Stimulated activated CD4-positive, alpha-beta T cell treated with anti-CD3 and anti-CD28 coated beads, Interleukin-4, amount 100 ng/mL, for 4 hours (primary cell): Measurements from ENCODE around the gene APBA1.

Experiments used
- DNase-seq, 2 experiments: peaks; one replicate each; pipeline ENCODE4 v3.0.0-alpha.2; 2020

APBA1 gene

DNA sequence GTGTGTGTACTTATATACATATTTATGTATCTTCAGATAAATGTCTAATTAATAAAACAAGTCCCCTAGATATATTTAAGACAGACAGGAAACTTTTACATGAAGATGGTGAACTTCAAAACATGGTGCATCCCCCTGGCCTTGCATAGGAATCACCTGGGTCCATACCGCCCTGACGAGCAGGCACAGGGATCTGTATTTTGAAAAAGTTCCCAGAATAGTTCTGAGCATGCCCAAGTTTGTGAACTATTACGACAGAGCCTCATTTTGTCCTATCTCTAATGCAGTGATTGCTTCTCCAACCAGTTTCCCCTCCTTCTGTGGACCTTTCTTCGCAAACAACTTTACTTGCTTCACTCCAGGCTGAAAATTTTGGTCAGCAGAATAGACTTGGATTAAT lies 98.1 kb downstream of the APBA1 start:
- no peak for DNase-seq

DNA sequence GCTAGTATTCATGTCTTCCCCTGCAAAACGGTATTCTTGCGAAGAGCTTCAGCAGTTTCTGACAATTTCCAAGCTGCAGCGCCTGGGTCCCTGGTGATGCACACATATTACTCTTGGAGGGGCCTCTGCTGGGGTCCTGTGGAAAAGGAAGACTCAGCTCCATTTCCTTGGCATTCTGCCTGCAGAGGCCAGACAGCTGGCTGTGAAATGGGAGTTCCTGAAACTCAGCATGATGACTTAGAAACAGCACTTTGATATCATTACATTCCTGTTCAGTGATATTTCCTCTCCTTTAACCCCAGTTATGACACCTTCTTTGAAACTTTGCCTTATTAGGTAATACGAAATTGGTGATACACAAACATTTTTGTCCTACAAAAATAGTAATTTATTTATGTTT lies 98.5 kb downstream of the APBA1 start:
- no peak for DNase-seq

- no peak for DNase-seq
These were observed 99.6 kb downstream of the APBA1 start for GRCh38 chr9:69572611-69573010.

- no peak for DNase-seq
These were observed 101.1 kb downstream of the APBA1 start for GRCh38 chr9:69571032-69571431.

GRCh38 chr9:69569738-69570451 lies 102.3 kb downstream of the APBA1 start:
- DNase-seq: no peak

- no peak for DNase-seq
These were observed 107.6 kb downstream of the APBA1 start for GRCh38 chr9:69564557-69564956.

GRCh38 chr9:69559126-69559525 lies 113.0 kb downstream of the APBA1 start:
- no peak for DNase-seq

GRCh38 chr9:69556707-69557106 lies 115.5 kb downstream of the APBA1 start:
- no peak for DNase-seq

GRCh38 chr9:69555802-69556201 lies 116.4 kb downstream of the APBA1 start:
- DNase-seq: no peak

- no peak for DNase-seq
These were observed 117.2 kb downstream of the APBA1 start for GRCh38 chr9:69554945-69555344.

- DNase-seq: no peak
These were observed 122.6 kb downstream of the APBA1 start for GRCh38 chr9:69549310-69550202.

DNA sequence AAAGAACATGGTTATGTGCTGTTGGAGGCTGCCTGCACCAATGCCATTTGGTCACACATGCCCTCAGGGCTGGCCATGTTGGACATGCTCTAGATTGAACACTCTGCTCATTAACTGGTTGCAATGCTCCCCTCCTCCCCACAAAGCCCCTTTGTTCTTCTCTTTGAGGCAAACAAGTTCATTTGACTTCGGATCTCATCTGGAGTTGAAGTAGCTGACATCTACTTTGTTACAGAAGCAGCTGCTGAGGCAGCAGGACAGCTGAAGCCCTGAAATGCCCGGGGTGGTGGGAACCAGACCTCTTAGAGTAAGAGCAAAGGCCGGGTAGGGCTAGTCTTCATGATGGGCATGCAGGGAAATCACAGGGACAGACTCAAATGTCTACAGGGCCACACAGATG lies 123.5 kb downstream of the APBA1 start:
- DNase-seq: no peak

- DNase-seq: no peak
These were observed 125.9 kb downstream of the APBA1 start for GRCh38 chr9:69546265-69546664.

DNA sequence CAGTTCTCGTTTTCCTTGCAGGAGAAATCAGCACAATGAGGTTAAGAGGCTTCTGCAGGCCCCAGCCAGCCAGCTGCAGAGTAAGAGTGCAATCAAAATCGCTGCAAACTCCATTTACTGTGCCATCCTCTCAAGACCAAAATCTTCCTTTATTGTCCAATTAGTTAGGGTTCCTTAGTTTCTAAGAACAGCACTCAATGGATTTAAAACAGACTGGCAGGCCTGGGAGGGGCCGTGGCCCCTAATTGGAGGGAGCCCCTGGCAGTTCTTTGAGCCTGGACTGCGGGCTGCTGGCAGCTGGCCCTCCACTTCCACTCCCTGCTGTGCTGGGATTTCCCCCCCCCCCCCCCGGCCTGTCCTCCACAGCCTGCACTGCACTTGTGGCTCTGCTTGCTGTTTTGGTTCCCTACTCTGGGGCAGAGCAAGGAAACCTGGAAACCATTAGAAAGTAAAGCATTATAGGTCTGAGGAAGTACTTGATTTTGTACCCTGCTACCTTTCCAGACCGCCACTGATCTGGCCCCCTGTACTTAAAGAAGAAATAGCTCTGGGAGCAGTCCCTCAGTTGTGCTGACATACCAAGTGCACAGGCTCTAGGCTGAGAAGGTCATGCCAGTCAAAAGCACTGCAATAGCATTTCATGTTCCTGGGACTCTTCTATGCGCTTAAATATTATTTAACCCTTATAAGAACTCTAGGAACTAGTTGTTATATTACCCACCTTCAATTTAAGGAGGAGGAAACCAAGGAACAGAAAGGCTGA lies 129.0 kb downstream of the APBA1 start:
- no peak for DNase-seq

DNA sequence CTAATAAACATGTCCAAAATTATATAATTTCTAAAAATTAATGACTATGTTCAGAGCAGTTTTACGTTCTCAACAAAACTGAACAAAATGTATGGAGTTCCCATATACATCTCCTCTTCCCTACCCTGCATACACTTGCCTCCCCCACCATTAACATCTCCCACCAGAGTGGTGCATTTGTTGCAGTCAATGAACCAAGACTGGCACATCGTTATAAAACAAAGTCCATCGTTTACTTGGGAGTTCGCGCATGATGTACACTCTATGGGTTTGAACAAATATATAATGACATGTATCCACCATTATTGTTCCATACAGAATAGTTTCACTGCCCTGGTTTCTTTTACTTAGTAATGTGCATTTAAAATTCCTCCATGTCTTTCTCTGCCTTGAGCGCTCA lies 130.1 kb downstream of the APBA1 start:
- no peak for DNase-seq

DNA sequence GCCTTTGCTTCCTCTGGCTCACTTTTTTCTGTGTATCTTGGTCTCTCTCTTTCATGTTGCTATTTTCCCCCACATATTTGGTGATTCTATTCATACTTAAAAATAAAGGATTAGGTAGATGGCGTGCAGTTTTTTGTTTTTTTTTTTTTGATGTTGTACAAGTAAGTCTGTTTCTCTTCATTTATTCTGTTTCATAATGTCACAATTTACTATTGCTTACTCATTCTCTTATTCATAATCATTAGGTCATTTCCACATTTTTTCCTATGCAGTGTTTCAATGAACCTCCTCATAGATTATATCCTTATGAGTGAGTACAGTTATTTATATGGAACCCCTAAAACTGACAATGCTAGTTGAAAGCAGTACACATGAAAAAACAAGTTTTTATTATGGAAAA lies 136.3 kb downstream of the APBA1 start:
- DNase-seq: no peak

DNA sequence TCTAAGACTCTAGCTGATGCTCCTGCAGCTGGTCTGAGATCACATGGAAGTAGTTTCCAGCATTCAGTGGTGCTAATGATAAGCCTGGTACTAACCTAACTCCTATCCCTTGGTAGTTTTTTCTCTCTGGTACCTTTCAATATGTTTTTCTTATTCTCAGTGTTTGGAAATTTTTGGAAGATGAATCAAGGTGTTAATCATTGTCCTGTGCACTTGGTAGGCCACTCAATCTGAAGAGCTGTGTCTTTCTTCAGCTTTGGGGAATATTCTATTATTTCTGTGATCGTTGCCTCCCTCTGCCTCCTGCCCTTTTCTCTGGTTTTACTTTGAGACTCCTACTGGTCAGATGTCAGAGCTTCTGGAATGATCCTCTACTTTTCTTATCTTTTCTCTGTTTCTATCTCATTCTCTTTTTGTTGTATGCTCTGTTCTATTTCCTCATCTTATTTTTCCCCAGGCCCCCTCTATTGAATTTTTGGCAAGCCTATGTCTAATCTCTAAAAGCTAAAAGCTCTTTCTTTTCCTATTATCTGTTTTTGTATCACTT lies 136.8 kb downstream of the APBA1 start:
- DNase-seq: no peak

- no peak for DNase-seq
These were observed 139.8 kb downstream of the APBA1 start for GRCh38 chr9:69532396-69532795.

DNA sequence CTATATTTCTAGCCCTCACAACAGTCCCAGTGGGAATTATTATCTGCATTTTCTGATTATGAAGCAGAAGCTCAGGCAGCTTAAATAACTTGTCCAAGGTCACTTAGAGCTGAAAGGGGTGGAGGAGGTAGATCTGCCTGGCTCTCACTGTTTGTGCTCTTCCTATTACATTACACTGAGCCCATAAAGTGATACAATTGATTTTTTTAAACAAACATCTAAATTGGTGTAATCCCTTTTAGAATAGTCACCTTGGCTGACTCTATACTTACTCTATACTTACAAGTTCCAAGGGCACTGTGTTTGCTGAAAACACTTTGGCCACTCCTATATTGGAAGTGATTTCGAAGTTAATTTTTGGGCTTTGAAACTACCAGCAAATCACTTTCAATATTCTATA lies 144.7 kb downstream of the APBA1 start:
- DNase-seq: no peak

- no peak for DNase-seq
These were observed 145.5 kb downstream of the APBA1 start for GRCh38 chr9:69526699-69527098.

- DNase-seq: no peak
These were observed 152.5 kb downstream of the APBA1 start for GRCh38 chr9:69519470-69520240.
